HG03439 (cell line): ENCODE data around the gene SAMD5.

Experiments used
- ATAC-seq: cut with Tn5 transposase; IDR thresholded peaks from one replicate; pipeline ENCODE4 v1.9.1; 2021; ENCODE audit warnings: mild to moderate bottlenecking, moderate library complexity; ENCODE audit not compliant: unreplicated experiment

The SAMD5 gene

GRCh38 chr6:147564556-147564955 is 56.1 kb downstream of the SAMD5 start:
- no peak for ATAC-seq

GRCh38 chr6:147566244-147566898 is 57.9 kb downstream of the SAMD5 start:
- no peak for ATAC-seq

- ATAC-seq = no peak
These were observed 58.8 kb downstream of the SAMD5 start for GRCh38 chr6:147567141-147567805.

- ATAC-seq = no peak
These were observed 61.3 kb downstream of the SAMD5 start for GRCh38 chr6:147569788-147570187.

GRCh38 chr6:147570681-147571080 is 62.2 kb downstream of the SAMD5 start:
- no peak for ATAC-seq

GRCh38 chr6:147577488-147577887 is 69.0 kb downstream of the SAMD5 start:
- no peak for ATAC-seq

GRCh38 chr6:147578159-147578558 is 69.7 kb downstream of the SAMD5 start:
- no peak for ATAC-seq

- ATAC-seq = no peak
These were observed 70.4 kb downstream of the SAMD5 start for GRCh38 chr6:147578883-147579282.

GRCh38 chr6:147579667-147580066 is 71.2 kb downstream of the SAMD5 start:
- ATAC-seq = no peak

GRCh38 chr6:147582991-147583390 is 74.5 kb downstream of the SAMD5 start:
- no peak for ATAC-seq

GRCh38 chr6:147585256-147585655 is 76.8 kb downstream of the SAMD5 start:
- no peak for ATAC-seq

GRCh38 chr6:147586044-147586443 is 77.6 kb downstream of the SAMD5 start:
- ATAC-seq = no peak

GRCh38 chr6:147587907-147588306 is 79.4 kb downstream of the SAMD5 start:
- ATAC-seq = no peak

- ATAC-seq = no peak
These were observed 80.0 kb downstream of the SAMD5 start for GRCh38 chr6:147588469-147588868.

GRCh38 chr6:147589739-147590250 is 81.3 kb downstream of the SAMD5 start:
- ATAC-seq = no peak

GRCh38 chr6:147595961-147596360 is 87.5 kb downstream of the SAMD5 start:
- no peak for ATAC-seq

GRCh38 chr6:147603392-147604081 is 95.0 kb downstream of the SAMD5 start:
- ATAC-seq = no peak

GRCh38 chr6:147604373-147604772 is 95.9 kb downstream of the SAMD5 start:
- ATAC-seq = no peak

GRCh38 chr6:147611992-147612391 is 103.5 kb downstream of the SAMD5 start:
- ATAC-seq = no peak

- ATAC-seq = no peak
These were observed 106.0 kb downstream of the SAMD5 start for GRCh38 chr6:147614501-147614900.

- no peak for ATAC-seq
These were observed 107.4 kb downstream of the SAMD5 start for GRCh38 chr6:147615659-147616456.
